NCI-H1092 treated with DMSO at 0.1 percent for 48 hours (cell line): ENCODE data around the gene RELL2.

Source experiments
- DNase-seq: peaks from one replicate; lab custom pipeline; 2025; lab: John Stamatoyannopoulos, UW

The RELL2 gene

GRCh38 chr5:141677415-141677814 is 40.6 kb downstream of the RELL2 start:
- no peak for DNase-seq

GRCh38 chr5:141680178-141680577 is 43.4 kb downstream of the RELL2 start:
- no peak for DNase-seq

GRCh38 chr5:141680751-141681201 is 44.0 kb downstream of the RELL2 start:
- no peak for DNase-seq

GRCh38 chr5:141681295-141681694 is 44.5 kb downstream of the RELL2 start:
- DNase-seq = no peak

GRCh38 chr5:141681695-141682641 is 45.2 kb downstream of the RELL2 start, which contains the start of gene ARAP3:
Gene ARAP3 (minus strand): TSS chr5:141682230. CDS start chr5:141680486, 1,744 bp downstream.
- DNase-seq = no peak

- DNase-seq = no peak
Measured at GRCh38 chr5:141683596-141684141, 46.9 kb downstream of the RELL2 start.

- DNase-seq = no peak
Measured at GRCh38 chr5:141685591-141685990, 48.8 kb downstream of the RELL2 start.

- DNase-seq = no peak
Measured at GRCh38 chr5:141686648-141687416, 50.0 kb downstream of the RELL2 start.
